GM19455 (cell line): Measurements from ENCODE around the gene PDCD2L.
"Not testable (repeated sequence)": the region's sequence is repeated elsewhere in the genome, so short reads cannot be mapped to it uniquely, and the experiment has no call there.

Experiments used
- ATAC-seq: cut with Tn5 transposase; IDR thresholded peaks from one replicate; pipeline ENCODE4 v1.9.1; 2021; ENCODE audit not compliant: unreplicated experiment

Gene PDCD2L

DNA sequence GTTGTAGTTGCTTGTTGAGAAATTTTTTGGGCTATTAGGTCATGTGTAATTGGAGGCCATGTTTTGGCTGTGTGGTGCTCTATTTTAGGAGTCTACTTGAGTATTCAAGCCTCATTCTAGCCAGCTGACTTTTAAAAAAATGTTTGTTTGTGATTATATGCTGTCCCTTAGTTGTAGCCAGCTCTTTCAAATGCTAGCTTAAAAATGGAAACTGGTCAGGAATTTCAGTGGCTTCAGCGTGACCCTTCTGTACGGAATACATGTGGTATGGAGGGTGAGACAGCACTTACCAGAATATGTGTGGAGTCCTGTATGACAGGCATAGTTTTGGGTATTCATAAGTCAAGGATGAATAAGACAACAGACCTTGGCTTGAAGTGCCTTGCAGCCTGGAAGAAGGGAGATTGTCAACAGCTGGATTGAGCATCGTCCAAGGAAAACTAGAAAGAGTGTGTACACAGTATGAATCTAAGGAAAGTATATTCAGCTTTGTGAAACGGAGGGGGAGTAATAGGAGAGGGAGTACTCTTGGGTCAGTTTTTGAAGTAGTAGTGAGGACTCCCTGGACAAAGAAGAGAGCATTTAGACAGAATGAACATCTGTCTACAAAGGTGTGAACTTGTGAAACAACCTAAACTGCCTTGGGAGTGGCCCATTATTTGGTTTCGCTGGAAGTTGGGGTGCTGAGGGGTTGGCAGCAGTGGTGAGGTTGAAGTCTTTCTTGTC lies 57.3 kb downstream of the PDCD2L start:
- ATAC-seq = no peak

DNA sequence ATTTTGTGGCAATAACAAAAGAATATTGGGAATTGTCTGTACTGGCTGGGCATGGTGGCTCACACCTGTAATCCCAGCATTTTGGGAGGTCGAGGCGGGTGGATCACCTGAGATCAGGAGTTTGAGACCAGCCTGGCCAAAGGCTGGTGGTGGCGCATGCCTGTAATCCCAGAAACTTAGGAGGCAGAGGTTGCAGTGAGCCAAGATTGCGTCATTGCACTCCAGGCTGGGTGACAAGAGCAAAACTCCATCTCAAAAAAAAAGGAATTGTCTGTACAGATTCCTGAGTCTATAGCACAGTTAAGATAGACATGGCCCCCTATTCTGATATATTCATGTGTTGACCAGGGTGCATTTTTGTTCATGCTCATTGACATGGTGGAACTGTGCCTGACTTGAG lies 60.6 kb downstream of the PDCD2L start:
- ATAC-seq = not testable (repeated sequence)

DNA sequence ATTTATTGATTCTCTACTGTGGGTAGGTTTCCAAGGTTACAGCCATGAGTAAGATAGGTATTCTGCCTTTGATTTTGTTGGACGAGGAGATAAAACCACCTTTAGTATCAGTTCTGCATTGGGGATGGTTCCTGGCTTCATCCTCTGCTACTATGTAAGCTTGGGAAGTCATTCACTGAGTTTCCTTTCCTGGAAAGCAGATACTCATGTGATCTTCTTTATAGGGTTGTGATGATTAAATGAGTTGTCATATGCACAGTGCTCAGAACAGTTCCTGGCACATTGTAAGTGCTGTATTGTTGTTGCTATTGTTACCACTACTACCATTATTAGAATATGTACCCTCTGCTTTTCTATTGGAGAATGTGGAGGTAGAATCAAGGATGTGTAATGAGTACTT lies 64.2 kb downstream of the PDCD2L start:
- ATAC-seq = no peak

DNA sequence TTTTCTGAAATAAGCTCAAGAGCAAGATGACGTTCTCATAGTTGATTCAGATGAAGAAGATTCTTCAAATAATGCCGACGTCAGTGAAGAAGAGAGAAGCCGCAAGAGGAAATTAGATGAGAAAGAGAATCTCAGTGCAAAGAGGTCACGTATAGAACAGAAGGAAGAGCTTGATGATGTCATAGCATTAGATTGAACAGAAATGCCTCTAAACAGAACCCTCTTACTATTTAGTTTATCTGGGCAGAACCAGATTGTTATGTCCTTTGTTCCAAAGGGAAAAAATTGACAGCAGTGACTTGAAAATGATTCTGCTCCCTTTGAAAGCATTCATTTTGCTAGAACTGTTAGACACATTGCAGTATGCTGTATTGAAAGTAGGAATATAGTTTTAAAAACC lies 64.8 kb downstream of the PDCD2L start:
- ATAC-seq = not testable (repeated sequence)

DNA sequence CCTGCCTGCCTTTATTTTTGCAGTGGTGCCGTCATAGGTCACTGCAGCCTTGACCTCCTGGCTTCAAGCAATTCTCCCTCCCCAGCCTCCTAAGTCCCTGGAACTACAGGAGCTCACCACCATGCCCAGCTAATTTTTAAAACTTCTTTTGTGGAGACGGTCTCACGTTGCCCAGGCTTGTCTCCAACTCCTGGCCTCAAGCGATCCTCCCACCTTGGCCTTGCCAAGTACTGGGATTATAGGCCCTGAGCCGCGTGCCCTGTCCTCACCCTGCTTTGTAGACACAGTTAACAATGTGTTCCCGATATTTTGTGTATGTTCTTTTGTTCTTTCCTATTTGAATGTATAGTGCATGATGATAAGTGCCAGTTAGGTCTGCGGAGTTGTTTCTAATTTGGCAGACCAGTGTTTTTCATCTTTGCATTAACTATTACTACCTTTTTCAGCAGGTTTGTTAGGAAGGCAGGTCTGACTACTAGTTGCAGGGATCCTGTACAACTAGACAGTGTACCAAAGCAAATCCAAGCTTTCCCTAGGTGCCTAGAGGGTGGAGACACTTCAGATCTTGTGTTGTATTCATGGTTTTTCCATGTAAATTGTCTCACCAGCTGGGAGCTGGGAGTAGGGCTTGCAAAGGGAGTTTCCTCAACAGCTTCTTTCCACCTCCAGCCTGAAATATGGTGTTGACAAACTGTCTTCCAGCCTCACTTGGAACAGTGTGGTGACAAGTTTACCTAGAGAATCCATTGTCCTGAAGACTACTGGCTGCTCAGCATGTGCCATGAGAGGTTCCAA lies 67.9 kb downstream of the PDCD2L start:
- no peak for ATAC-seq

DNA sequence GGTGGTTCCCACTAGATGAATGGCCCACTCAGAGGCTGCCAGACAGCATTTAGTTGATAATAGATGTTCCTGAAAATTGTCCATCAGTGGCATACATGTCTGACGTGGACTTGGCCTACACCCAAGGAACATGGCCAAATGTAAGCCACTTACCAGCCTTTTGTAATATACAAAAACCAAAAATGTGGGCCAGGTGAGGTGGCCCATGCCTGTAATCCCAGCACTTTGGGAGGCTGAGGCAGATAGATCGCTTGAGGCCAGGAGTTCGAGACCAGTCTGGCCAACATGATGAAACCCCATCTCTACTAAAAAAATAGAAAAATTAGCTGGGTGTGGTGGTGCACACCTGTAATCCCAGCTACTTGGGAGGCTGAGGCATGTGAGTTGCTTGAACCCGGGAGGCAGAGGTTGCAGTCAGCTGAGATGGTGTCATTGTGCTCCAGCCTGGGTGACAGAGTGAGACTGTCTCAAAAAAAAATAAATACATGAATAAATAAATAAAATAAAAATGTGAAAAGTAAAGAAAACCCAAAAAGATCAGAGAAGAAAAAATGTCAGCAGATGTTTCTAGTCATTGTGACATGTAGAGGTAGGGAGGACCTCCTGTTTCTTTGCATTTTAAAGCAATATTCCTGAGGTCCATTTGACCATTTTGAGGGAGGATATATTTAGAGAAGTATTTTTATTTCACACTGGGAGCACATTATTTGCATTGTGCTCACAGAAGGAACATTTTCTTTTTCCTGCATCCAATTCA lies 70.2 kb downstream of the PDCD2L start:
- no peak for ATAC-seq

DNA sequence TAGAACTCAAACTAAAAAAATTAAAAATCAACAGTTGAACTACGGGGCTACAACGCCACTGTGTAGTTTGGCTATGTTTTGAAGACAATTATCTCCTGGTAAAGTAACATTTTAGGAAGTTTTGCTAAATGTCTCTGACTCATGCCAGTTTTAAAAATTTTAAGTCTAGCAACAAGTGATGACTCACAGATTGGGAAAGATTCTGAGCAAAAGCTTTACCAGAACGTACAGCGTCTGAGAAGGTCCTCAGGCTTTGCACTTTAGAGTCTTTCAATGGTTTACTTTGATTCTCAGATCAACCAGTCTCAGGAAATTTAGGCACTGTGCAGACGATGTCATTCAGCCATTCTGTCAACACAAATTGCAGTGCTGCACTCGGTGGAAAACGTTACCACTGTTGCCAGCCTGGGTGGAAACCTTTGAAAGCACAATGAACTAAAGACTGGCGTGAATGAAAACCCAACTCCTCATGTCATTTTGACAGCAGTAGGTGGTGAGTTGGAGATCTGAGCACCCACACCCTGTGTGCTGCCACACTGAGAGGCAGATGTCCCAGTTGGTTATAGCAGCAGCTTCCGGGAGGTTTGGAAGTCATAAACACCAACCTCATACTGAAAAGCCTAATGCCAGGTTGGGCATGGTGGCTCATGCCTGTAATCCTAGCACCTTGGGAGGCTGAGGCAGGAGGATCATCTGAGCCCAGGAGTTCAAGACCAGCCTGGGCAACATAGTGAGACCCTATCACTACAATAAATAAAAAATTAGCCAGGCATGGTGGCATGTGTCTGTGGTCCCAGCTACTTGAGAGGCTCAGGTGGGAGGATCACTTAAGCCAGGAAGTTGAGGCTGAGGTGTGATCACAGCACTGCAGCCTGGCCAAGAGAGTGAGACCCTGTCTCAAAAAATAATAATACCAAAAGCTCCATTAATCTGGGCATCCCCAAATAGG lies 71.1 kb downstream of the PDCD2L start:
- ATAC-seq = no peak
